ENCODE results near the gene MED22. TPM values are rescaled to one million over a fixed set of nuclear protein-coding genes. Genes with fewer than 3 reads are reported as not detected.

MED22 gene
- total and polyA plus RNA-seq, 2 experiments from 2014 or later = 20.9 to 85.7 TPM

GRCh38 chr9:133351526-133351907, 3.6 kb upstream of the MED22 start:
- H3K27me3 Mint-ChIP-seq (ENCODE audit: insufficient read depth, low read depth, poor library complexity) = peaks cover 34% of the 10 kb centered on the region
- Histone ChIP-seq H3K4me2 (no peak overlapping the region), H3F3A (replicated peaks; ENCODE audit: low read depth) (peaks cover 57% of the 10 kb centered on the region), H3K9me2 (ENCODE audit: insufficient read depth) (no peaks in the 10 kb centered on the region), H3K4me1 (ENCODE audit: insufficient read depth) (peaks cover 20% of the 10 kb centered on the region), H3K27ac (ENCODE audit: low read depth) (peak overlapping the region; percentile 96), H2AFZ (no peak overlapping the region), H3K27me3 (ENCODE audit: insufficient read depth) (no peaks in the 10 kb centered on the region), H3K36me3 (ENCODE audit: insufficient read depth) (peaks cover 39% of the 10 kb centered on the region), H3K4me3 (peak overlapping the region; percentile 13; the same call in 1 of the 2 replicates), H3K79me2 (replicated peaks; ENCODE audit: insufficient read depth) (peaks cover 43% of the 10 kb centered on the region), H4K20me1 (replicated peaks; ENCODE audit: insufficient read depth) (peaks cover 42% of the 10 kb centered on the region)
- no peaks in the 10 kb centered on the region; the same call in 1 of the 3 replicates for H3K9me3 Mint-ChIP-seq
- peaks cover 60% of the 10 kb centered on the region for H3K36me3 Mint-ChIP-seq (ENCODE audit: low read depth)
- no peak for TF ChIP-seq ETS1 (IDR thresholded peaks at IDR 0.05)
- no peak for TF ChIP-seq ZNF114 (CRISPR knock-in tag; IDR thresholded peaks at IDR 0.05)
- TF ChIP-seq REST (IDR thresholded peaks at IDR 0.05; ENCODE audit: unreplicated experiment) = no peak
- TF ChIP-seq, protein P1, sequence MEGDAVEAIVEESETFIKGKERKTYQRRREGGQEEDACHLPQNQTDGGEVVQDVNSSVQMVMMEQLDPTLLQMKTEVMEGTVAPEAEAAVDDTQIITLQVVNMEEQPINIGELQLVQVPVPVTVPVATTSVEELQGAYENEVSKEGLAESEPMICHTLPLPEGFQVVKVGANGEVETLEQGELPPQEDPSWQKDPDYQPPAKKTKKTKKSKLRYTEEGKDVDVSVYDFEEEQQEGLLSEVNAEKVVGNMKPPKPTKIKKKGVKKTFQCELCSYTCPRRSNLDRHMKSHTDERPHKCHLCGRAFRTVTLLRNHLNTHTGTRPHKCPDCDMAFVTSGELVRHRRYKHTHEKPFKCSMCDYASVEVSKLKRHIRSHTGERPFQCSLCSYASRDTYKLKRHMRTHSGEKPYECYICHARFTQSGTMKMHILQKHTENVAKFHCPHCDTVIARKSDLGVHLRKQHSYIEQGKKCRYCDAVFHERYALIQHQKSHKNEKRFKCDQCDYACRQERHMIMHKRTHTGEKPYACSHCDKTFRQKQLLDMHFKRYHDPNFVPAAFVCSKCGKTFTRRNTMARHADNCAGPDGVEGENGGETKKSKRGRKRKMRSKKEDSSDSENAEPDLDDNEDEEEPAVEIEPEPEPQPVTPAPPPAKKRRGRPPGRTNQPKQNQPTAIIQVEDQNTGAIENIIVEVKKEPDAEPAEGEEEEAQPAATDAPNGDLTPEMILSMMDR (conservative IDR thresholded peaks at IDR 0.05; ENCODE audit: low read depth in 2 of 2) = no peak
- no peak for TF ChIP-seq NANOG (IDR thresholded peaks at IDR 0.05; ENCODE audit: borderline replicate concordance)
- no peak for TF ChIP-seq POLR2AphosphoS5 (IDR thresholded peaks at IDR 0.05; ENCODE audit: low read depth)
- no peak for TF ChIP-seq STAT1 (IDR thresholded peaks at IDR 0.05; ENCODE audit: unreplicated experiment)
- TF ChIP-seq CREB1 (CRISPR knock-in tag; IDR thresholded peaks at IDR 0.05; ENCODE audit: low read depth) = no peak
- TF ChIP-seq JUNB (IDR thresholded peaks at IDR 0.05; ENCODE audit: unreplicated experiment) = no peak
- TF ChIP-seq EZH2 (IDR thresholded peaks at IDR 0.05; ENCODE audit: low read depth, unreplicated experiment) = no peak
- TF ChIP-seq ZNF331 (CRISPR knock-in tag; IDR thresholded peaks at IDR 0.05; ENCODE audit: low read depth) = no peak
- no peak for TF ChIP-seq EZH2phosphoT487 (IDR thresholded peaks at IDR 0.05; ENCODE audit: unreplicated experiment)
- TF ChIP-seq ZNF462 (CRISPR knock-in tag; IDR thresholded peaks at IDR 0.05) = no peak
- H3K4me1 Mint-ChIP-seq = peaks cover 20% of the 10 kb centered on the region
- ATAC-seq = no peak
- H3K27ac Mint-ChIP-seq = no peak overlapping the region
- peak overlapping the region; percentile 33; the same call in 2 of the 3 replicates for H3K4me3 Mint-ChIP-seq
- no peak for DNase-seq (ENCODE audit: low spot score)
